GM18907 (cell line): Measurements from ENCODE around the gene INTS15.

Experiments used
- ATAC-seq: cut with Tn5 transposase; IDR thresholded peaks from one replicate; pipeline ENCODE4 v1.9.1; 2021; ENCODE audit warnings: mild to moderate bottlenecking, moderate library complexity; ENCODE audit not compliant: unreplicated experiment

INTS15 gene

GRCh38 chr7:6642239-6642839, 52.5 kb downstream of the INTS15 start:
- no peak for ATAC-seq

GRCh38 chr7:6642861-6643640, 53.2 kb downstream of the INTS15 start:
- ATAC-seq: no peak

- no peak for ATAC-seq
Measured at GRCh38 chr7:6643915-6644625, 54.2 kb downstream of the INTS15 start.

- no peak for ATAC-seq
Measured at GRCh38 chr7:6644728-6645127, 54.9 kb downstream of the INTS15 start.

GRCh38 chr7:6646465-6646864, 56.6 kb downstream of the INTS15 start:
- ATAC-seq: no peak

GRCh38 chr7:6647080-6647479, 57.3 kb downstream of the INTS15 start:
- ATAC-seq: no peak

GRCh38 chr7:6647541-6647940, 57.7 kb downstream of the INTS15 start:
- ATAC-seq: no peak

GRCh38 chr7:6648066-6648814, 58.4 kb downstream of the INTS15 start:
- ATAC-seq: no peak

GRCh38 chr7:6648815-6649104, 58.9 kb downstream of the INTS15 start:
- ATAC-seq: no peak

- ATAC-seq: no peak
Measured at GRCh38 chr7:6649241-6649961, 59.6 kb downstream of the INTS15 start.

GRCh38 chr7:6650086-6650485, 60.3 kb downstream of the INTS15 start:
- no peak for ATAC-seq

GRCh38 chr7:6650521-6651011, 60.7 kb downstream of the INTS15 start:
- no peak for ATAC-seq

GRCh38 chr7:6651851-6652445, 62.1 kb downstream of the INTS15 start:
- ATAC-seq: no peak

- no peak for ATAC-seq
Measured at GRCh38 chr7:6652446-6653011, 62.7 kb downstream of the INTS15 start.

GRCh38 chr7:6653071-6654003, 63.5 kb downstream of the INTS15 start:
- ATAC-seq: no peak

- ATAC-seq: no peak
Measured at GRCh38 chr7:6654113-6654841, 64.5 kb downstream of the INTS15 start.

- no peak for ATAC-seq
Measured at GRCh38 chr7:6654842-6655610, 65.2 kb downstream of the INTS15 start.
